Measurements from ENCODE around the gene SLC39A5.
"Not testable (repeated sequence)": the region's sequence is repeated elsewhere in the genome, so short reads cannot be mapped to it uniquely, and the experiment has no call there.

DNA sequence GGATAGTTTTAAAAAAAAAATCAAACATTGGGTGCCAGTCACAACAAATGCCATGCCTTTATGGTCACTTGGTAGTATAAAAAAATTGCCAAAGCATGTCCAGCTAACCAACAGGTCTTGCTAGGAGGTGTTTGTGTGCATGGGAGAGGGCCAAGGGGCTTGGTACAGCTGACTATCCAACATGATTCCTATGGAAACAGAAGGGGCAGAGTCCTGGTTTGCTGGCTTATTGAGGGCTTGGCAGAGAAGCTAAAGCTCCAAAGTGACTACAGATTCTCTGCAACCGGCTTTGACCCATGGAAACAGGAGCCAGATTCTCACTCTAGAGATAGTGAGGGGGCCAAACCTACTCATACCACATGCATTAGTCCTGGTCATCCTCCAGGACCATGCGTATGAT is 42.6 kb downstream of the SLC39A5 start:
- TF ChIP-seq EZH2 (IDR thresholded peaks at IDR 0.05; ENCODE audit: borderline replicate concordance, insufficient read depth, low read length, poor library complexity, severe bottlenecking); RAD21 (conservative IDR thresholded peaks at IDR 0.05); EP300 (conservative IDR thresholded peaks at IDR 0.05; ENCODE audit: poor library complexity, severe bottlenecking); POLR2AphosphoS5 (IDR thresholded peaks at IDR 0.05); TAF1 (IDR thresholded peaks at IDR 0.05; ENCODE audit: low read depth): not testable (repeated sequence)
- TF ChIP-seq, protein P1, sequence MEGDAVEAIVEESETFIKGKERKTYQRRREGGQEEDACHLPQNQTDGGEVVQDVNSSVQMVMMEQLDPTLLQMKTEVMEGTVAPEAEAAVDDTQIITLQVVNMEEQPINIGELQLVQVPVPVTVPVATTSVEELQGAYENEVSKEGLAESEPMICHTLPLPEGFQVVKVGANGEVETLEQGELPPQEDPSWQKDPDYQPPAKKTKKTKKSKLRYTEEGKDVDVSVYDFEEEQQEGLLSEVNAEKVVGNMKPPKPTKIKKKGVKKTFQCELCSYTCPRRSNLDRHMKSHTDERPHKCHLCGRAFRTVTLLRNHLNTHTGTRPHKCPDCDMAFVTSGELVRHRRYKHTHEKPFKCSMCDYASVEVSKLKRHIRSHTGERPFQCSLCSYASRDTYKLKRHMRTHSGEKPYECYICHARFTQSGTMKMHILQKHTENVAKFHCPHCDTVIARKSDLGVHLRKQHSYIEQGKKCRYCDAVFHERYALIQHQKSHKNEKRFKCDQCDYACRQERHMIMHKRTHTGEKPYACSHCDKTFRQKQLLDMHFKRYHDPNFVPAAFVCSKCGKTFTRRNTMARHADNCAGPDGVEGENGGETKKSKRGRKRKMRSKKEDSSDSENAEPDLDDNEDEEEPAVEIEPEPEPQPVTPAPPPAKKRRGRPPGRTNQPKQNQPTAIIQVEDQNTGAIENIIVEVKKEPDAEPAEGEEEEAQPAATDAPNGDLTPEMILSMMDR (IDR thresholded peaks at IDR 0.05; ENCODE audit: poor library complexity, severe bottlenecking): not testable (repeated sequence)
